HG02642 (cell line): Measurements from ENCODE around the gene MPG.
"Not testable (repeated sequence)": the region's sequence is repeated elsewhere in the genome, so short reads cannot be mapped to it uniquely, and the experiment has no call there.

Experiments used
- ATAC-seq: cut with Tn5 transposase; IDR thresholded peaks from one replicate; pipeline ENCODE4 v1.9.1; 2021; ENCODE audit warnings: mild to moderate bottlenecking; ENCODE audit not compliant: unreplicated experiment, poor library complexity

The MPG gene, protein sequence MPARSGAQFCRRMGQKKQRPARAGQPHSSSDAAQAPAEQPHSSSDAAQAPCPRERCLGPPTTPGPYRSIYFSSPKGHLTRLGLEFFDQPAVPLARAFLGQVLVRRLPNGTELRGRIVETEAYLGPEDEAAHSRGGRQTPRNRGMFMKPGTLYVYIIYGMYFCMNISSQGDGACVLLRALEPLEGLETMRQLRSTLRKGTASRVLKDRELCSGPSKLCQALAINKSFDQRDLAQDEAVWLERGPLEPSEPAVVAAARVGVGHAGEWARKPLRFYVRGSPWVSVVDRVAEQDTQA

DNA sequence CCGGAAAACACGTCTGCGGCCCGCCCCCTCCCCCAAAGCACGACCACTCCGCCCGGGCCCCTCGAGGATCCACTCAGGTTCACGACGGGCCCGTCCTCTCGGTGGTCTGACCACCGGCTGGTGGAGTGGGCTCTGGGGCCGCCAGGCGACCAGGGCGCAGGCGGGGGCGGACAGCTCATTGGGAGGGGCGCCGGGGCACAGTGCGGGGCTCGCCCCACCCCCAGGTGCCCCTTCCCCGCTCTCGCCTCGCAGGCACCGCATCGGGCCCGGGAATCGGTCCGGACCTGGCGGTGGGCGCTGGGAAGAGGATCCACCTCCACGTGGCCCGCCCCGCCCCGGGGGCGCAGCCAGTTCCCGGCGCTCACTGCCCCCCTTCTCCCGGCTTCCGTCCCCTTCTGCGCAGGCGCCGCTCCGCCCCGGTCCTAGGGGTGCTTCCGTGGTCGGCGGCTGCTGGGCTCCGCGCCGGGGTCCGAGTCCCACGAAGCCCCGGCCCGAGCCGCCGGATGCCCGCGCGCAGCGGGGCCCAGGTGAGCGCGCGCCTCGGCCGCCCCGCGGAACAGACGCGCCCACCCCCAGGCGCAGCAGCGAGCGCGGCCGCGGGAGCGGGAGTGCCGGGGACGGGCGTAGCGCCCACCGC lies at the start of gene MPG:
Gene MPG (plus strand): TSS at position 419 of the 637 bp plus-strand sequence. CDS start 85 bp downstream, at position 504.
- ATAC-seq, result peak; percentile 73

DNA sequence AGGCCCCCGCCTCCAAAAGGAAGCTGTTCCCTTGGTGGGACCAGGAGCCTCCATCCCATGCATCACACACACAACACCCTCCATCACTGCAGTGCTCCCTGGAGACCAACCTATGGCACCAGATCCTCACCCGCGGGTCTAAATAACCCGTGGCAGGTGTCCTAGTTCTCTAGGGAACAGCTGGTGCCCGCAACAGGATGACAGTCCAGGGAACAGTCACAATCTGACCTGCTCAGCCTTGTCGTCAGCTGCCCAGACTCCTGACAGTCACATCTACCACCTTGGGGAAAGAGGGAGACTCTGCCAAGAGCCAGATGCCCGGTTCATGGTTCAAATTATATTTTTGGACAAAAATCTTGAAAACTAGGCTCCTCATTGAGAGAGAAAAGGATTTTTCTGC lies 47.4 kb upstream of the MPG start:
- not testable (repeated sequence) for ATAC-seq

DNA sequence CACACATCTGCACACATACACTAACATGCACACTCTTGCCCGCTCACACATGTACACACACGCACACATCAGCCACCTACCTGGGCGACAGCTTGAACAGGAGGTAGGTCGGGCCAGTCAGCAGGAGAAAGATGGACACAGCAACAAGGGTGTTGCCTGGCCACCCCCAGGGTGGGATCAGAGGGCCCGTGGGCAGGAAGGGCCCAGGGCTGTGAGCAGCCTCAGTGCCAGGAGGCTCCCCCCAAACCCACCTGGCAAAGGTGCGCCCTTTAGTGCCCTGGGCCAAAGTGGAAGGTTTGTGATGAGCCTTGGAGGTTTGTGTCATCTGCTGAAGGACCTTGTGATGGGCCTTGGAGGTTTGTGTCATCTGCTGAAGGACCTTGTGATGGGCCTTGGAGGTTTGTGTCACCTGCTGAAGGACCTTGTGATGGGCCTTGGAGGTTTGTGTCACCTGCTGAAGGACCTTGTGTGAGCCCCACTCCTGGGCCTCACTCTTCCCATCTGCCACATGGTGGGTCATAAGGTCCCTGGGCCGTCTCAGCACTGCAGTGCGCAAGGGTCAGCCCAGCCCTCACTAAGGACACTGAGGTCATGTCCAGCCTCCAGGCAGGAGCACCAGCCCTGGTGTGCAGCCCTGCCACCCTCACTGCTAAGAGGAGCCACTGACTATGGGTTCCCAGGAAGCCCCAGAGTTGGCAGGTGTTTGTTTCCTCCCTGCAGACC lies 44.7 kb upstream of the MPG start:
- ATAC-seq, result not testable (repeated sequence)

DNA sequence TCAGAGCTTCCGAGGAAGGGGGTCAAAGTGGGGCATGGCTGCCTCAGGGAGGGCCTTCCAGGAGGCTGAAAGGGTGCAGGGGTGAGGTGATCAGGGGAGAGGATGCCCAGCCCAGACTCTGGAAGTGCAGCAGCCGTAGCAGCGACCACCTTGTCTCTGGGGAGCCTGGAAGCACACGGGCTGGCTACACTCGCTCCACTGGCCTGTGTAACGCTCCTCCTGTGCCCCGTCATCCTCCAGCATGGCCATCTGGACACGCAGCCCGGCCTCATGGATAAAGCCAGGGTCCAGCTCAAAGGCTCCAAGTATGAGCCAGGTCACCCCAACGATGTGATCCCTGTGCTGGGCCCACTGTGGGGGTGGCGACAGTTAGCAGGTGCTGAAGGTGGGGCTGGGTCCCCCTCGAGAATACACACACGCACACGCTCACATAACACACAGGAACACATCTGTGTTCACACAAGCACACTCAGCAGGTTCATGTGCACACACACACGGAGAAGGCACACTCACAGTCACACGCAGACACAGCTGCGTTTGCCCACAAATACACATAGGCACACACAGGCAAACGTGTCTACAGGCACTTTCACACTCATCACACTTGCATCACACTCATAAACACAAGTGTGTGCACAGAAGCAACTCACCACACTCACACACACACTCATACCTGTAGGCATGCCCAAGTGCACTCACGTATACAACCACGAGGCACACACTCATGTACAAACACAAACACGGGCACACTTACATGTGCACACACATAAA lies 44.0 kb upstream of the MPG start:
- no peak for ATAC-seq

DNA sequence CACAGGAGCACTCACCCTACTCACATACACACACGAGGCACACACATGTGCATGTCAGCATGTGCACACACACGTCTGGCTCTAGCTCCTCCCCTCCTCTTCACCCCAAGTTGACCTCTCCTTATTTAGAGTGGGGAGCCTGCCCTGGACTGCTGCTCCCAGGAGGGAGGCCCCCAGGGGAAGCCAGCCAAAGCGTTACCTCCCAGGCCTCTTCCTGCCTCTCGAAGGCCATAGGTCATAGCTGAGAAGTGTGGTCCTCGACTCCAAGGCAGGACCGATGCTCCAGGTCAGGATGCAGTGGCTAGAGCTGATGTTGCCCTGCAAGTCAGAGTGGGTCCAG lies 43.4 kb upstream of the MPG start:
- no peak for ATAC-seq

DNA sequence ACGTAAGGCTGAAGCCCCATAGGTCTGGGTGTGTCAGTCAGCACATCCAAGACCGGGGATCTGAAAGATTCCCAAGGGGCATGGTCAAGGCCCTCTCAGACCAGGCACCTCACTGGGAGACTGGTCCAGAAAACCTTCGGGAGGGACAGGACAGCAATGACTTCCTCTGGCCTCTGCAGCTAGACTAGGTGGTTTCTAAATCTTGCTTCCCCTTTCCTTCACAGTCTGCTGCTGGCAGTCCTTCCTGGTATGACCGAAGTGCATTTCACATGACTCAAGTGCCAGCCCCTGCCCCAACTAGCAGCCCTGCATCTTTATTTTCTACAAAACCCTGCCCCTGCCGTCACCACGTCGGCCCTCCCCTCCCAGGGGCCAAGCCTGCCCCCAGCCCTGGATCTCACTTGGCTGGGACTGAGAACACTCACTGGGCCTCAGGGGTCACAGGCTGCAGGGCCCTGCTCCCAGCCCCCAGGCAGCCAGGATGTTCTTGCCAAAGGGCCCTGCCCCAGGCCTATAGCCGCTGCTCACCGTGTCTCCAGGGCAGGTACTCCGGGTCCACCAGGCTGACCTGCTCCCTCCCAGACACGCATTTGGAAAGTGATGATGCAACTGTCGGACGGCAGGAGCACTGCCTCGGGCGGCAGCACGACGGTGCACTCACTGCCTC lies 42.9 kb upstream of the MPG start:
- ATAC-seq, result no peak

DNA sequence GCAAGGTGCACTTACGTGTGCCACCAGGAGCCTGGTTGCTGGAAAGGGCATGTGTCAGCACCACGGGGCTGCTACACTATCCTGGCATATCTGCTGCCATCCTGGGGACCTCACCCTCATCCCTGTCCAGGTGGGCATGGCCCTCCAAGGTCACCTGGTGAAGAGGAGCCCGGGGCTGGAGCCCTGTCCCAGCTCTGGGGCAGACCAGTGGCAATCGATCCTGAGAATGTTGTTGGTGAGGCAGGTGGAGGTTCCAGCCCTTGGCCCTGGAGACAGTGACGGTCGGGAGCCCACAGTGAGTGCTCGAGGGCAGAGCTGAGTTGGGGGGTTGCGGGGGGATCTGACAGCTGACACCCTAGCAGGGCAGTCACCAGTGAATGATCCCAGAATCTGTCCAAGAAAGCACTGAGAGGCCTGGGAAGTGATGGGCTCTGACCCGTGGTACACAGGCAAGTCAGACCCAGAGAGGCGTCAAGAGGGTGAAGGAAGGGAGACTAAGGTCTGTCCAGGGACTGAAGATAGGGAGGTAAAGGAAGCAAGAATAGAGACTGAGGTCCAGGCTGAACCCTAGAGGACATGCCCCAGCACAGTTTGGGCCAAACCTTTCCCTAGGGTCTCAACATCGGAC lies 42.2 kb upstream of the MPG start:
- no peak for ATAC-seq

DNA sequence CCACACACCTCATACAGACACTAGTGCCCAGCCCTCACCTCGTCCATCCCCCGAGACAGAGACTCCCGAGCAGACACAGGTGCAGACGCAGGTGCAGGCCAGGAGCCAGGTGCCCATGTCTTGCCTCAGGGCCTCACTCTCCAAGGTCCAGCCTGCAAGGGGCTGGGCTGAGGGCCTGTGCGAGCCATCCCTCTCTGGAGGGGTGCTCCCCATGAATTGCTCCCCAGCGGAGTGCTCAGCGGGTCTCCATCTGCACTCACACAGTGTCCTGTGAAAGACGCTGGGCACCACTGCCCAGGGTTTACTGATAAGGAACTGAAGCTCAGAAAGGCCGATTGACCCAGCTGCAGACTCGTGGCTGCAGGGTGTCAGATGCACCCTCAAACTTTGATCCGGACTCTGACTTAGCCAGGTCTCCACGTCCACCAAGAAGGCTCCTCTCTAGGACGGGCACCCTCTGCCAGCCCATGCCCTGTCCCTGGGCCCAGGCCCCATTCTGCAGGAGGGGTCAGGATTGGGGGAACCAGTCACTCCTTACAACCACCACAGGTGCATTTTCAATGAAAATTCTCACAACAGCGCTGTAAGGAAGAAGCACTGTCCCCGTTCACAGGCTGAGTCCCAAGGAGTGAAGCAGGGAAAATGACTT lies 41.6 kb upstream of the MPG start:
- ATAC-seq, result no peak

DNA sequence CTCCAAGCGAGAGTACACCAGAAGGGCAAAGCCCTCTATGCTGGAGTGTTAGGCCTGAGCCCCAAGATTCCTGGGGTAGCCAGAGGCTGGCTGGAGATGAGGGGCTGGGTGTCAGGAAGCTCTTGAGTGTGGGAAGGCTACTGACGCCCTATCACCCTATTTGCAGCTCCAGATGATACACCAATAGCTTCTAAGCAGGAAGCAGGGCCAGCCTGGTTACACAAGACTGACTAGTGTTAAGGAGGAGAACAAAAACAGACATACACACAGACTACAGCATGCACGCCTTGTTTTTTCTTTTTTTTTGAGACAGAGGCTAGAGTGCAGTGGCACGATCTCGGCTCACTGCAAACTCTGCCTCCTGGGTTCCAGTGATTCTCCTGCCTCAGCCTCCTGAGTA lies 40.5 kb upstream of the MPG start:
- no peak for ATAC-seq

DNA sequence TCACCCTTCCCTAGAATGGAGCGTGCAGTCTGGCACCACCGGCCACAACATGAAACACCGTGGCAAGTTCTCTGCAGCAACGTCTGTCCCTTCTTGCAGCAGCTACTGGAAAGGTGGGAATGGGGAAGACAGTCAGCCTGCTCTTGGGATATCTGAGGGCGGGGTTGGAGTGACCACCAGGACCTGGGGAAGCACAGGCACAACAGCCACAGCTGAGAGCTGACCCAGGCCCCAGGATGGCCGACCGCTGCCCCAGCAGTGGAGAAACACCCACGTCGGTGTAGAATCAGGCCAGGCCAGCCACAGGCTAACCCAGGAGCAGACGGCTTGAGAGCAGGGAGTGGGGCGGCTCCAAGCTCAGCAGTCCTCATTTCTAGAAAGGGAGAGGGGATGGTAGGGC lies 39.8 kb upstream of the MPG start:
- ATAC-seq, result not testable (repeated sequence)

DNA sequence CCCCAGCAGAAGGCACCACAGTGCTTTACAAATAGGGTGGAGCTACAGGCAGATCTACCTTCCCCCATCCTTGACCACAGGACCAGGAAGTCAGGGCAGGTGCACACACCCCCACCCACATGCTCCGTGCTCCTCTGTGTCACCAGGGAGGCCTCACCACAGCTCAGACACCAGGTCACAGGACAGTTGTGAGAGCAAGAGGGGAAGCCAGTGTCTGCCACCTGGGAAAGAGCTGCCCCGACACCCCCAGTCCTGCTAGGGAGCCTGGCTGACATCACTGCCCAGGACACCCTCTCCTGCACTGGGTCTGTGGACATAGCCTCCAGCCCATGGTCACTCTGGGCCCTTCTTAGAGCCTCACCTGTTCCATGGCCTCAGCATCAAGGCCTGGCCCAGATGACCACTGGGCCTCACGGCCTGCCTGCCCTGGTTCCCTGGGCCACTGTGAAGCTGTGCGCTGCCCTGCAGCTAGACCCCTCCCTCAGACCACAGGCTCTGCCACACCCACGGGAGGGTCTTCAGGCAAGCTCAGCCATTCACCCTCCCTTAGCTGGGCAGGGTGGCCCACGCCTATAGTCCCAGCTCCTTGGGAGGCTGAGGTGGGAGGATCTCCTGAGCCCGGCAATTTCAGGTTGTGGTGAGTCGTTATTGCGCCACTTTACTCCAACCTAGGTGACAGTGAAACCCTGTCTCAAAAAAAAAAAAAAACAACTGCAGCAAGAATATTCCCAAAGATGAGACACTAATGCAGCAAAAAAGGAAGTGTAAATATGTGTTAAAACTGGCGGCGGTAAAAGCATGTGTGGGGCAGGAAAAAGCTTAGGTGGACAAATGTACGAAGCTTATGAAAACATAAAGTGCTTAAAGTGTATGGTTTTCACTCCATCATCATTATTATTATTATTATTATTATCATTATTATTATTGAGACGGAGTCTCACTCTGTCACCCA lies 38.8 kb upstream of the MPG start:
- no peak for ATAC-seq

DNA sequence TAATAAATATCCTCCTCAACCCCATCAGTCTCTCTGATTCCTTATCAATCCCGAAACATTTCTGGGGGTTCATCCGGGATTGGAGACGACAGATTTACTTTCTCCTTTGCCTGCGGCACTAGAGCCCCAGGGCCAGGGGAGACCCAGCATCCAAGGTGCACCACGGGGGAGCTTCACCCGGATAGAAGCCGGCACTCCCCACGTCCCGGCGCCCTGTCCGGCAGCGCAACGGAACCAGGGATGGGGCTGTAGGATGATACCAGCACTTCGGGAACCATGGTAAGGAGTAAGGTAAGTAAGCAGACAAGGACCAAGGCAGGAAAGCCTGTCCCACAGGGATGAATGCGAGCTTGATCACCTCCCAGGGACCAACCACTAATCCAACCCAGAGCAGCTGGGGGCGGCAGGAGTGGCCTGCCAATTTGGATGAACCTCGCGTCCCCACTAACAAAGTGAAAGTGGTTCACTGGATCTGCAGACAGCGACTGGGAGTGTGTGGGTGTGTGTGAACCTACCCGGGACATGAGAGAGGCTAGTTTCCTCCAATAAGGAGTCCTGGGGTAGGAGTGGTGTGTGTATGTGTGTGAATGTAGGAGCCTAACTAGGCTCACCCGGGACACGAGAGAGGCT lies 36.5 kb upstream of the MPG start:
- ATAC-seq, result no peak

DNA sequence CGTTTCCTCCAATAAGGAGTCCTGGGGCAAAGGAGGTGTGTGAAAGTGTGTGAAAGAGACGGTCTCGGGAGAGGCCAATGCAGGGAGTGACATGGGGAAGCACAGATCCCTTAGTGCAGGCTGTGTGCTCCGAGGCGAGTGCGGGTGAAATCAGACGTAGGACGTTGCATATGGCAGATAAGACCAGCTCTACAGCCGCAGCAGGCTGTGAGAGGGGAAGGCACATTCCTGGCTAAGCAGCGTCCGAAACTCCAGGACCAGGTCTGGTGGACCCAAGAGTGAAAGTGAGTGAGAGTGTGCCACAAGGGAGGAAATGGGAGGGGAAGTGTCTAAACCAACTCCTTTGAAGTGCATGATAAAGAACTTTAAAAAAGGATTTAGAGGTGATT lies 36.0 kb upstream of the MPG start:
- no peak for ATAC-seq

DNA sequence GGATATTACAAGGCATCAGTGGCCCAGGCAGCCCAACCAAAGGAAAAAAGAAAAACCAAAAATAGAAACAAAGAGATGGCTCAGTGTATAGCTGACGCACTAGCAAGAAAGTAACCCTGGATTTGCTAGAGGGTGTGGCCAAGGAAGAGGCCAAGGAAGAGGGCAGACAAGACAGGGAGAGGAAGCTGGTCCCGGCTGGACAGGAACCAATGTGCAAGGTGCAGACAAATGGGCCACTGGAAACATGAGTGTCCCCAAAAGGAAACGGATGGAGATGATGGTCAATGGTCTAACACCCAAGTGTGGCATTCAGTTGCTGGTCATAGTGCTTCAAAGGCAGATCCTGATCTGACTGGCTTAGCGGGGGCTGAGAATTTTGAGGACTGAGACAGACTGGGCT lies 35.3 kb upstream of the MPG start:
- no peak for ATAC-seq

DNA sequence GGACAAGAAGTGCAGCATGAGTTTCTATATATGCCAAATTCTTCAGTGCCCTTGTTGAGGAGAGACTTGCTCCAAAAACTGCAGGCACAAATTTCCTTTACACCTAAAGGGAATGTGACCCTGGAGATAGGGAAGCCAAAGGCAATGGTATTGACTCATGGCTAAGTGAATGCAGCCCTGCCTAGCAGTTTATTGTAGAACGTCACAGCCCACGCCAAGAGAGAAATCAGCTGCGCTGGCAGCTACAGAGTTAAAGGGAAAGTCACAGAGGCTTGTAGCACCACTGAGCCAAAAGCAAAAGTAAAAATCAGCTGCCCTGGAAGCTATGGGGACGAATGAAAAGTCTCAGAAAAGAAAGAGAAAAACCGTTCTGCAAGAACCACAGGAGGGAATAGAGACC lies 34.7 kb upstream of the MPG start:
- ATAC-seq, result no peak

DNA sequence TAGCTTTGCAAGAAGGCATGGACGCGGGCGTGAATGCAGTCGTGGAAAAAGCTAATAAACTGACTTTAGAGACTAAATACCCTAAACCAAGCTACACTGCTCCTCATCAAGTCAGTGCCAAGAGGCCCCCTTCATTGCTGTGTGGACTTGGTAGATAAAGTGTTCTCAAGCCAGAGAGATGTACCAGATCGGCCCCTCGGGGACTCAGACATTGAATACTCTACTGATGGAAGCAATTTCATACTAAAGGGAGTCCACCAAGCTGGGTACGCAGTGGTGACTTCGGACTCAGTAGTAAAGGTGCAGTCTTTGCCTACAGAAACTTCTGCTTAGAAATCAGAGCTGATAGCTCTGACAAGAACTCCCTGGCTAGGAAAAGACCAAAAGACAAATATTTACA lies 33.4 kb upstream of the MPG start:
- ATAC-seq, result no peak

DNA sequence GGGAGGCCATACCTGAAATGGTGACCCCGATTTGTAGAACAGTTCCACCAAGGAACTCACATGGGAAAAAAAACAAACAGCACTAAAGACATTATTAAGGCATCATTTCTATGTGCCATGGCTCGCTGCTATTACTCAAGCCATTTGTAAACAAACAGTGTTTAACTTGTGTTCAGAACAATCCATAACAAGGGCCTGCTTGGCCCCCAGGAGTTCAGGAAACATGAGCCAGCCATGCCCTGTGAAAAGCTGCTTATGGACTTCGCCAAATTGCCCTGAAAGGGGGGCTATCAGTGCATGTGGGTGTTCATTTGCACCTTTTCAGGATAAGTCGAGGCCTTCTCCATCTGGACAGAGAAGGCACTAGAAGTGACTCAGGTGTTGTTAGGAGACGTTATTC lies 32.6 kb upstream of the MPG start:
- ATAC-seq, result no peak

DNA sequence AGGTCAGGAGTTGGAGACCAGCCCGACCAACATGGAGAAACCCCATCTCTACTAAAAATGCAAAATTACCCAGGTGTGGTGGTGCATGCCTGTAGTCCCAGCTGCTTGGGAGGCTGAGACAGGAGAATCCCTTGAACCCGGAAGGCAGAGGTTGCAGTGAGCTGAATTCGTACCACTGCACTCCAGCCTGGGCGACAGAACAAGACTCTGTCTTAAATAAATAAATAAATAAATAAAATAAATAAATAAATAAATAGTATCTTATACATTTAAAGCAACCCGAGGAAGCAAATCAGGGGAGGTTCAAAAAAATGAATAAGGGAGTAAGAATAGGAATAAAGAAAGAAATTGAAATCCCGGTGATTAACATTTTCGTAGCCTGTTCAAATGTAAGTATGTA lies 31.5 kb upstream of the MPG start:
- ATAC-seq, result not testable (repeated sequence)
